Lower lobe of right lung (tissue), 2 donors: Measurements from ENCODE around the gene ZNF524. TPM values are rescaled to one million over a fixed set of nuclear protein-coding genes. Genes with fewer than 3 reads are reported as not detected.
A peak's percentile ranks its signal among the peaks of the same experiment; 100 is the strongest.

Experiments
- ATAC-seq, 2 donors: fragments of 200-7000 bp; cut with Tn5 transposase; one replicate each; pipeline ENCODE4 v1.9.1; 2020 to 2022; ENCODE audit warnings: mild to moderate bottlenecking in 2 of 2, moderate library complexity in 2 of 2
- DNase-seq: peaks from one replicate; pipeline ENCODE4 v3.0.0-alpha.2; 2020
- H3K27ac ChIP-seq: fragments of 200-600 bp; one replicate; pipeline ENCODE4 v1.8.0; 2022
- H3K27me3 ChIP-seq: fragments of 200-600 bp; one replicate; pipeline ENCODE4 v1.8.0; 2022; ENCODE audit warnings: low read depth
- H3K36me3 ChIP-seq: fragments of 200-600 bp; one replicate; pipeline ENCODE4 v1.8.0; 2022; ENCODE audit warnings: mild to moderate bottlenecking
- H3K4me1 ChIP-seq: fragments of 200-600 bp; one replicate; pipeline ENCODE4 v1.8.0; 2022
- H3K4me3 ChIP-seq: fragments of 200-600 bp; one replicate; pipeline ENCODE4 v1.8.0; 2022; ENCODE audit warnings: mild to moderate bottlenecking
- H3K9me3 ChIP-seq: fragments of 200-600 bp; one replicate; pipeline ENCODE4 v1.8.0; 2022
- CTCF ChIP-seq: fragments of 200-600 bp; IDR thresholded peaks from one replicate; pipeline ENCODE4 v1.8.0; 2022; ENCODE audit warnings: antibody characterized with exemption, mild to moderate bottlenecking
- intact Hi-C: fragments of 100-400 bp; cut with DNase I; formaldehyde crosslinking; loops from one replicate; pipeline ENCODE4 v1.11.0; 2022
- total RNA-seq: library from RNA; stranded (reverse); fragmentation: NEBNext Ultra II Directional; extraction: Animal tissue kit (Norgen Biotek cat#: 25700); gene quantifications from one replicate; pipeline ENCODE4 v1.2.1, GENCODE V29; 2021
- donor health status: DM: no; HTN: yes; CAD: no; lungs with severe emphysema.

Gene ZNF524
- total RNA-seq, 1 donor from 2014 or later, result 33.4 TPM

GRCh38 chr19:55596304-55596703, 3.8 kb upstream of the ZNF524 start:
- Histone ChIP-seq H3K27me3 (no peaks in the 10 kb centered on the region), H3K36me3 (peaks cover 46% of the 10 kb centered on the region), H3K4me1 (peaks cover 15% of the 10 kb centered on the region), H3K27ac (no peak overlapping the region), H3K9me3 (no peaks in the 10 kb centered on the region), H3K4me3 (no peak overlapping the region)
- intact Hi-C loops, result no loop called here
- ATAC-seq (no peak), DNase-seq (no peak)
- TF ChIP-seq CTCF, result no peak

- H3K4me1 ChIP-seq, result peaks cover 17% of the 10 kb centered on the region
- H3K27ac ChIP-seq, result no peak overlapping the region
- DNase-seq, result peak; percentile 54
- no peaks in the 10 kb centered on the region for H3K27me3 ChIP-seq
- TF ChIP-seq CTCF, result no peak
- H3K36me3 ChIP-seq, result peaks cover 40% of the 10 kb centered on the region
- no peak overlapping the region for H3K4me3 ChIP-seq
- no peak for ATAC-seq
- no peaks in the 10 kb centered on the region for H3K9me3 ChIP-seq
- intact Hi-C loops, result no loop called here
These were observed 2.6 kb upstream of the ZNF524 start for GRCh38 chr19:55597501-55597921.

- H3K27ac ChIP-seq, result peak overlapping the region; percentile 98
- intact Hi-C loops, result no loop called here
- no peak for ATAC-seq
- H3K9me3 ChIP-seq, result no peaks in the 10 kb centered on the region
- H3K4me1 ChIP-seq, result peaks cover 17% of the 10 kb centered on the region
- no peak overlapping the region for H3K4me3 ChIP-seq
- DNase-seq, result no peak
- TF ChIP-seq CTCF, result no peak
- peaks cover 41% of the 10 kb centered on the region for H3K36me3 ChIP-seq
- H3K27me3 ChIP-seq, result no peaks in the 10 kb centered on the region
These were observed 2.1 kb upstream of the ZNF524 start for GRCh38 chr19:55598034-55598433.

GRCh38 chr19:55598719-55599467, 1.2 kb upstream of the ZNF524 start:
- intact Hi-C loops, result no loop called here
- H3K4me1 ChIP-seq, result peaks cover 20% of the 10 kb centered on the region
- H3K9me3 ChIP-seq, result no peaks in the 10 kb centered on the region
- DNase-seq (peak; percentile 93), ATAC-seq (peak; percentile 90 to 95)
- peak overlapping the region; percentile 98 for H3K27ac ChIP-seq
- H3K4me3 ChIP-seq, result peak overlapping the region; percentile 83
- peaks cover 35% of the 10 kb centered on the region for H3K36me3 ChIP-seq
- no peak for TF ChIP-seq CTCF
- no peaks in the 10 kb centered on the region for H3K27me3 ChIP-seq

GRCh38 chr19:55599468-55599841, 633 bp upstream of the ZNF524 start, which contains the start of gene FIZ1:
FIZ1 (minus strand) TSS chr19:55599517; CDS start chr19:55597865, 1,652 bp downstream.
- Histone ChIP-seq H3K36me3 (peaks cover 33% of the 10 kb centered on the region), H3K4me3 (peak within 1 kb of the TSS; percentile 83), H3K9me3 (no peaks in the 10 kb centered on the region), H3K27me3 (no peaks in the 10 kb centered on the region), H3K4me1 (peaks cover 26% of the 10 kb centered on the region), H3K27ac (peak within 1 kb of the TSS; percentile 98)
- peak; percentile 93 to 95 for ATAC-seq
- peak; percentile 97 for DNase-seq
- TF ChIP-seq CTCF, result no peak
- intact Hi-C loops, result no loop called here
